PC-9 (cell line): ENCODE data around the gene EVX1. TPM values are rescaled to one million over a fixed set of nuclear protein-coding genes. Genes with fewer than 3 reads are reported as not detected.

Source experiments
- Bru-seq: library from RNA; stranded (reverse); fragments of 400-500 nt; gene quantifications from one replicate; lab custom pipeline; 2021; lab: Mats Ljungman, UMichigan
- BruChase-seq, 2 experiments: library from RNA; stranded (reverse); fragments of 400-500 nt; gene quantifications; one replicate each; lab custom pipeline; 2021; lab: Mats Ljungman, UMichigan
- BruUV-seq: library from RNA; stranded (reverse); fragments of 400-500 nt; replicated peaks from 2 replicates; lab custom pipeline; 2021; lab: Mats Ljungman, UMichigan
- CTCF ChIA-PET: fragments of 300-600 bp; sonication (Branson Sonifier 250); formaldehyde crosslinking; loops from one replicate; lab custom pipeline; 2022; ENCODE audit warnings: antibody characterized with exemption; lab: Charles Lee
- POLR2A ChIA-PET: fragments of 300-600 bp; sonication (Branson Sonifier 250); formaldehyde crosslinking; loops from one replicate; lab custom pipeline; 2022; ENCODE audit warnings: antibody characterized with exemption; ENCODE audit not compliant: unreplicated experiment; lab: Charles Lee
- DNase-seq, 2 experiments: peaks; one replicate each; pipeline versions ENCODE4 v3.0.0 to v3.0.0-alpha.2; 2015 to 2022; ENCODE audit warnings: mixed read lengths in 1 of 2
- H2AFZ ChIP-seq: fragments of 200-600 bp; sonication (generic); 2 replicates; pipeline ENCODE4 v1.8.1; 2017; ENCODE audit warnings: antibody characterized with exemption
- H3F3A ChIP-seq: fragments of 200-600 bp; sonication (generic); 2 replicates; pipeline ENCODE4 v1.8.1; 2017; ENCODE audit warnings: antibody characterized with exemption, mild to moderate bottlenecking, low read depth; ENCODE audit not compliant: insufficient read depth
- H3K27ac ChIP-seq: fragments of 200-600 bp; sonication (generic); 2 replicates; pipeline ENCODE4 v1.6.1; 2016; ENCODE audit warnings: mixed run types
- H3K27me3 ChIP-seq: fragments of 200-600 bp; sonication (generic); 2 replicates; pipeline ENCODE4 v1.6.1; 2016; ENCODE audit warnings: low read depth, mixed run types; ENCODE audit not compliant: insufficient read depth
- H3K36me3 ChIP-seq: fragments of 200-600 bp; sonication (generic); 2 replicates; pipeline ENCODE4 v1.6.1; 2016; ENCODE audit warnings: low read depth, mixed run types
- H3K4me1 ChIP-seq: fragments of 200-600 bp; sonication (generic); replicated peaks from 2 replicates; pipeline ENCODE4 v1.6.1; 2016; ENCODE audit warnings: mixed run types; ENCODE audit not compliant: insufficient read depth
- H3K4me2 ChIP-seq: fragments of 200-600 bp; sonication (generic); 2 replicates; pipeline ENCODE4 v1.6.1; 2017; ENCODE audit warnings: mixed run types
- H3K4me3 ChIP-seq: fragments of 200-600 bp; sonication (generic); 2 replicates; pipeline ENCODE4 v1.6.1; 2016; ENCODE audit warnings: mixed run types
- H3K79me2 ChIP-seq: fragments of 200-600 bp; sonication (generic); 2 replicates; pipeline ENCODE4 v1.6.1; 2017; ENCODE audit warnings: low read depth, mixed run types
- H3K9me2 ChIP-seq: fragments of 200-600 bp; sonication (generic); 2 replicates; pipeline ENCODE4 v1.8.1; 2017; ENCODE audit warnings: mild to moderate bottlenecking; ENCODE audit not compliant: insufficient read depth
- H3K9me3 ChIP-seq: fragments of 200-600 bp; sonication (generic); 2 replicates; pipeline ENCODE4 v1.8.1; 2016; ENCODE audit warnings: low read depth; ENCODE audit not compliant: insufficient read depth
- H4K20me1 ChIP-seq: fragments of 200-600 bp; sonication (generic); 2 replicates; pipeline ENCODE4 v1.8.1; 2017; ENCODE audit not compliant: insufficient read depth
- EZH2 ChIP-seq: fragments of 200-600 bp; sonication (generic); IDR thresholded peaks from 2 replicates; pipeline ENCODE4 v1.8.0; 2017; ENCODE audit warnings: antibody characterized with exemption, low read depth
- intact Hi-C: fragments of 100-400 bp; cut with micrococcal nuclease; formaldehyde crosslinking; loops from one replicate; pipeline ENCODE4 v1.10.0; 2022; ENCODE audit not compliant: unreplicated experiment
- long read RNA-seq: library from polyadenylated mRNA; stranded (forward); transcript quantifications from one replicate; pipeline ENCODE4 v2.0.0, GENCODE V29; 2022
- total RNA-seq: library from RNA; stranded (reverse); gene quantifications from 2 replicates; pipeline ENCODE4 v1.2.3, GENCODE V29; 2021
- TF ChIP-seq, protein P1 (sequence below): fragments of 200-600 bp; sonication (generic); conservative IDR thresholded peaks from 2 replicates; pipeline ENCODE4 v1.6.1; 2017; ENCODE audit warnings: mixed run types, antibody characterized with exemption, mild to moderate bottlenecking, moderate library complexity

Gene EVX1
- total RNA-seq (not detected in 2 replicates), Bru-seq, nascent RNA (percentile 10 among the genes with signal in this experiment), BruChase-seq, experiment 1, labeled RNA remaining after a 2-hour chase (percentile 14 among the genes with signal in this experiment), BruChase-seq, experiment 2, labeled RNA remaining after a 6-hour chase (not detected)
- long read RNA-seq = 0 reads

GRCh38 chr7:27242555-27243339, at the start of gene EVX1:
TSS of gene EVX1 (plus strand) at chr7:27242802. CDS start at chr7:27243031, 229 bp downstream.
- no peak within 1 kb of the TSS for H2AFZ ChIP-seq

DNA sequence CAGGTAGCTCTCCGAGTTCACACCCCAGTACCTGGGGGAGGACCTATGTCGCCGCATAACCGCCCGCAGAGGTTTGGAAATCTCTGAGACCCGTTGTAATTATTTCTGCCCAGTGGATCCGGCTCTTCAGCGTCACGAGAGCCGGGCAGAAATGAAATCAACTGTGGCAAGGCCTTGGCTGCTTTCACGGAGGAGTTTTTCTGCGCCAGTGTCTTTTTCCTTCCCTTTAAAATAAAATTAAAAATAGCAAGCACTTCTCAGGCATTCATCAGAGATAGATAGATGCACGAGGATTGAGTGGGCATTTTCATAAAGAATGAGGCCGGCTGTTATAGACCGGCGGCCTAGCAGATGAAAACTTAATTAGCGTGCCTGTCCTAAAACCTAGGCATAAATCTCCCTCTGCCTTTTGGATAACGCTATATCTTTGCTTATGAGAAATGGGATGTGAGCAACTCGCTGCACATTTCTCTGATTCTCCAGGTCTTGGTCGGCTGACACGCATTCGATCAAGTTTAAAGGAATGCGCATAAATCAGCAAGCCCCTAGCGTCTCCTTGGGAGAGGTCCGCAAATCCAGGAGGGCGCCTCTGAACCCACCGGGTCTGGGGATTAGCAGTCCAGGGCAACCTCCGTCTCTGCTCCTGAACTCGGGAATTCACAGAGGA, 49.1 kb upstream of the EVX1 start:
- CTCF ChIA-PET = no interaction called here

More at GRCh38 chr7:27242555-27243339, at the start of gene EVX1:
- no TSS peak for BruUV-seq
- no peak for TF ChIP-seq EZH2
- TF ChIP-seq, protein P1, sequence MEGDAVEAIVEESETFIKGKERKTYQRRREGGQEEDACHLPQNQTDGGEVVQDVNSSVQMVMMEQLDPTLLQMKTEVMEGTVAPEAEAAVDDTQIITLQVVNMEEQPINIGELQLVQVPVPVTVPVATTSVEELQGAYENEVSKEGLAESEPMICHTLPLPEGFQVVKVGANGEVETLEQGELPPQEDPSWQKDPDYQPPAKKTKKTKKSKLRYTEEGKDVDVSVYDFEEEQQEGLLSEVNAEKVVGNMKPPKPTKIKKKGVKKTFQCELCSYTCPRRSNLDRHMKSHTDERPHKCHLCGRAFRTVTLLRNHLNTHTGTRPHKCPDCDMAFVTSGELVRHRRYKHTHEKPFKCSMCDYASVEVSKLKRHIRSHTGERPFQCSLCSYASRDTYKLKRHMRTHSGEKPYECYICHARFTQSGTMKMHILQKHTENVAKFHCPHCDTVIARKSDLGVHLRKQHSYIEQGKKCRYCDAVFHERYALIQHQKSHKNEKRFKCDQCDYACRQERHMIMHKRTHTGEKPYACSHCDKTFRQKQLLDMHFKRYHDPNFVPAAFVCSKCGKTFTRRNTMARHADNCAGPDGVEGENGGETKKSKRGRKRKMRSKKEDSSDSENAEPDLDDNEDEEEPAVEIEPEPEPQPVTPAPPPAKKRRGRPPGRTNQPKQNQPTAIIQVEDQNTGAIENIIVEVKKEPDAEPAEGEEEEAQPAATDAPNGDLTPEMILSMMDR = no peak
- no peak within 1 kb of the TSS for H3K4me2 ChIP-seq
- no peak within 1 kb of the TSS for H3K4me3 ChIP-seq
- intact Hi-C loops = no loop called here
- no peaks in the 10 kb centered on the region for H3K9me2 ChIP-seq
- H3K27me3 ChIP-seq = peaks cover 27% of the 10 kb centered on the region; the same call in 1 of the 2 replicates
- ChIA-PET POLR2A (interaction anchor here (0.6 kb wide), 1 partner anchor 72 kb away, joined by 3 read pairs; no protein-coding TSS in a partner anchor), CTCF (no interaction called here)
- no peaks in the 10 kb centered on the region for H3K36me3 ChIP-seq
- H3F3A ChIP-seq = no peaks in the 10 kb centered on the region
- H3K27ac ChIP-seq = no peak within 1 kb of the TSS
- H4K20me1 ChIP-seq = no peaks in the 10 kb centered on the region
- H3K4me1 ChIP-seq = no peaks in the 10 kb centered on the region
- H3K9me3 ChIP-seq = no peaks in the 10 kb centered on the region
- no peaks in the 10 kb centered on the region for H3K79me2 ChIP-seq
- DNase-seq = no peak

More for the DNA sequence above, 49.1 kb upstream of the EVX1 start:
- Histone ChIP-seq H3K36me3 (no peaks in the 10 kb centered on the region), H3K9me3 (no peaks in the 10 kb centered on the region), H2AFZ (no peak overlapping the region), H3K4me2 (no peak overlapping the region), H3K27me3 (peaks cover 4% of the 10 kb centered on the region; the same call in 1 of the 2 replicates), H3F3A (peaks cover 12% of the 10 kb centered on the region; the same call in 1 of the 2 replicates), H3K27ac (no peak overlapping the region), H3K4me1 (no peaks in the 10 kb centered on the region), H3K9me2 (no peaks in the 10 kb centered on the region), H3K4me3 (no peak overlapping the region), H4K20me1 (no peaks in the 10 kb centered on the region), H3K79me2 (no peaks in the 10 kb centered on the region)
- POLR2A ChIA-PET = no interaction called here
- DNase-seq = no peak
- intact Hi-C loops = loop anchor here (10.0 kb wide), 2 partner anchors 551 to 1661 kb away; partner anchors contain the start of gene TAX1BP1
- BruUV-seq = no TSS peak
- TF ChIP-seq, protein P1 = no peak
- no peak for TF ChIP-seq EZH2
